Suprapubic skin (tissue), 4 donors: ENCODE measurements around the gene CYBC1. TPM values are rescaled to one million over a fixed set of nuclear protein-coding genes. Genes with fewer than 3 reads are reported as not detected.

Experiments
- DNase-seq, 2 donors: peaks; one replicate each; pipeline ENCODE4 v3.0.0-alpha.2; 2019; ENCODE audit warnings: low spot score in 2 of 2
- H3K27ac ChIP-seq: fragments of 200-600 bp; sonication (generic); one replicate; pipeline ENCODE4 v1.5.1; 2019
- H3K27me3 ChIP-seq: fragments of 200-600 bp; sonication (generic); one replicate; pipeline ENCODE4 v1.5.1; 2019
- H3K36me3 ChIP-seq: fragments of 200-600 bp; sonication (generic); one replicate; pipeline ENCODE4 v1.5.1; 2019
- H3K4me1 ChIP-seq: fragments of 200-600 bp; sonication (generic); one replicate; pipeline ENCODE4 v1.5.1; 2019
- H3K4me3 ChIP-seq: fragments of 200-600 bp; sonication (generic); one replicate; pipeline ENCODE4 v1.5.1; 2019; ENCODE audit warnings: mild to moderate bottlenecking
- H3K9me3 ChIP-seq: fragments of 200-600 bp; sonication (generic); one replicate; pipeline ENCODE4 v1.5.1; 2019
- CTCF ChIP-seq, 2 donors: fragments of 200-600 bp in 1 of 2; fragments of 450-650 bp in 1 of 2; sonication (generic) in 1 of 2; IDR thresholded peaks; one replicate each; pipeline ENCODE4 v1.5.1; 2016 to 2019; ENCODE audit warnings: antibody characterized with exemption in 2 of 2, mild to moderate bottlenecking in 1 of 2, moderate library complexity in 1 of 2
- EP300 ChIP-seq: sonication (generic); formaldehyde crosslinking; IDR thresholded peaks from one replicate; pipeline ENCODE4 v1.6.1; 2017; ENCODE audit warnings: antibody characterized with exemption
- POLR2A ChIP-seq, 2 donors: fragments of 450-650 bp; IDR thresholded peaks; one replicate each; pipeline ENCODE4 v1.6.1; 2017; ENCODE audit warnings: antibody characterized with exemption in 2 of 2, mild to moderate bottlenecking in 2 of 2, moderate library complexity in 2 of 2
- POLR2AphosphoS5 ChIP-seq, 3 donors: sonication (generic); formaldehyde crosslinking; IDR thresholded peaks; one replicate each; pipeline ENCODE4 v1.6.1; 2017; ENCODE audit warnings: antibody characterized with exemption in 3 of 3
- WGBS: methylation state at CpG from one replicate; pipeline ENCODE4 v1.1.5; 2018; 5-methylcytosine and 5-hydroxymethylcytosine counted together
- total RNA-seq, 4 donors: library from RNA; depleted of rRNA; stranded (reverse); fragments of >200 nt; gene quantifications; one replicate each; pipeline ENCODE4 v1.1.0, GENCODE V29; 2016

The CYBC1 gene
- total RNA-seq, 4 donors from 2014 or later = 36.4 to 53.1 (median 45.6) TPM

- no peak for TF ChIP-seq CTCF (IDR thresholded peaks at IDR 0.05)
- no peak for TF ChIP-seq EP300
- no peak for TF ChIP-seq POLR2A (IDR thresholded peaks at IDR 0.05)
- TF ChIP-seq POLR2AphosphoS5 (IDR thresholded peaks at IDR 0.05) = no peak
- 85% methylated on average over 8 of the region's 8 CpGs for WGBS
- Histone ChIP-seq H3K4me3 (no peak overlapping the region), H3K36me3 (peaks cover 100% of the 10 kb centered on the region), H3K27ac (no peak overlapping the region), H3K27me3 (no peaks in the 10 kb centered on the region), H3K4me1 (no peaks in the 10 kb centered on the region), H3K9me3 (no peaks in the 10 kb centered on the region)
- no peak for DNase-seq
Observed at GRCh38 chr17:82477934-82478333, 27.4 kb upstream of the CYBC1 start.

GRCh38 chr17:82475458-82475857, 24.9 kb upstream of the CYBC1 start:
- H3K4me3 ChIP-seq = no peak overlapping the region
- no peaks in the 10 kb centered on the region for H3K4me1 ChIP-seq
- H3K9me3 ChIP-seq = no peaks in the 10 kb centered on the region
- DNase-seq = no peak
- H3K36me3 ChIP-seq = peaks cover 84% of the 10 kb centered on the region
- 88% methylated on average over 8 of the region's 8 CpGs for WGBS
- H3K27me3 ChIP-seq = no peaks in the 10 kb centered on the region
- TF ChIP-seq POLR2AphosphoS5 (IDR thresholded peaks at IDR 0.05) (no peak), EP300 (no peak), POLR2A (IDR thresholded peaks at IDR 0.05) (no peak), CTCF (IDR thresholded peaks at IDR 0.05) (no peak)
- no peak overlapping the region for H3K27ac ChIP-seq

GRCh38 chr17:82474223-82475010, 23.9 kb upstream of the CYBC1 start:
- 74% methylated on average over 11 of the region's 11 CpGs for WGBS
- DNase-seq = no peak
- peaks cover 84% of the 10 kb centered on the region for H3K36me3 ChIP-seq

GRCh38 chr17:82470065-82470464, 19.5 kb upstream of the CYBC1 start:
- no peak for DNase-seq
- peaks cover 79% of the 10 kb centered on the region for H3K36me3 ChIP-seq
- no peaks in the 10 kb centered on the region for H3K27me3 ChIP-seq
- H3K27ac ChIP-seq = no peak overlapping the region
- H3K4me3 ChIP-seq = no peak overlapping the region
- H3K9me3 ChIP-seq = no peaks in the 10 kb centered on the region
- TF ChIP-seq EP300 = no peak
- no peak for TF ChIP-seq POLR2AphosphoS5 (IDR thresholded peaks at IDR 0.05)
- no peak for TF ChIP-seq CTCF (IDR thresholded peaks at IDR 0.05)
- no peaks in the 10 kb centered on the region for H3K4me1 ChIP-seq
- WGBS = 91% methylated on average over 7 of the region's 7 CpGs

More at GRCh38 chr17:82474223-82475010, 23.9 kb upstream of the CYBC1 start:
- no peaks in the 10 kb centered on the region for H3K4me1 ChIP-seq
- no peaks in the 10 kb centered on the region for H3K9me3 ChIP-seq
- TF ChIP-seq CTCF (IDR thresholded peaks at IDR 0.05) (no peak), POLR2AphosphoS5 (IDR thresholded peaks at IDR 0.05) (no peak), POLR2A (IDR thresholded peaks at IDR 0.05) (no peak), EP300 (no peak)
- H3K27ac ChIP-seq = no peak overlapping the region
- no peaks in the 10 kb centered on the region for H3K27me3 ChIP-seq
- H3K4me3 ChIP-seq = no peak overlapping the region

- 92% methylated on average over 7 of the region's 7 CpGs for WGBS
- Histone ChIP-seq H3K27me3 (no peaks in the 10 kb centered on the region), H3K4me1 (peaks cover 3% of the 10 kb centered on the region), H3K9me3 (no peaks in the 10 kb centered on the region), H3K36me3 (peaks cover 79% of the 10 kb centered on the region), H3K4me3 (no peak overlapping the region), H3K27ac (no peak overlapping the region)
- TF ChIP-seq EP300 (no peak), POLR2AphosphoS5 (IDR thresholded peaks at IDR 0.05) (no peak), CTCF (IDR thresholded peaks at IDR 0.05) (no peak), POLR2A (IDR thresholded peaks at IDR 0.05) (no peak)
- DNase-seq = no peak
Observed at GRCh38 chr17:82468692-82469091, 18.1 kb upstream of the CYBC1 start.
